Measurements from ENCODE around the gene TRANK1.
"Not testable (repeated sequence)": the region's sequence is repeated elsewhere in the genome, so short reads cannot be mapped to it uniquely, and the experiment has no call there.

TRANK1 gene

DNA sequence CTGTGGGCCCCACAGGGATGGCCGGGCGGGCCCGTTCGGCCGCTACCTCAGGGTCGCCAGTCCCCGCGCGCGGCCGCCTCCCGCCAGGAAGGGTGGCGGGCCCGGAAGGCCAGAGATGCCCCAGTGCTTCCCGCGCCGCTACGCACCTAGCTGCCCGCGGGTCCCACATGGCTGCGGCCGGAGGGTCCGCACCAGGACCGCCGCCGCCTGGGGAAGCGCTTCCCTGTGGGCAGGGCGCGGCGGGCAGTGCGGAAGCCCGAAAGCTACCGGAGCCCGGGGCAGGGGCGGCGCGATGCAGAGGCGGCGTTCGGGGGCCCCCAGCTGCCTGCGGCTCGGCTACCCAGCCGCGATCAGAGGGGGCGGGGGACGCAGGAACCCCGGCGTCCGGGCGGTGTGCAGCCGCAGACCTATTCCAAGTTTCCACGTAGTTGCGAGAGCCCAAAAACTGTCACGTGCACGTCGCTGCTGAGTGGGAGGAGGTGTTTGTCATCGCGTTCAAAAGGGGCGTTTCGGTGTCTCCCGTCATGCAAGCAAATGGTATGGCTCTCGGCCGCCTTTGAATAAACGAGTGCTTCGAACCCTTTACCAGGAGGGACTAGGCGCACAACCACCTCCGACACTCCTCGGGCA, at the start of gene TRANK1:
Gene TRANK1 (minus strand): TSS at position 414 of the 630 bp plus-strand sequence. CDS start 245 bp downstream, at position 169.
- DNase-seq, result peak; percentile 76

DNA sequence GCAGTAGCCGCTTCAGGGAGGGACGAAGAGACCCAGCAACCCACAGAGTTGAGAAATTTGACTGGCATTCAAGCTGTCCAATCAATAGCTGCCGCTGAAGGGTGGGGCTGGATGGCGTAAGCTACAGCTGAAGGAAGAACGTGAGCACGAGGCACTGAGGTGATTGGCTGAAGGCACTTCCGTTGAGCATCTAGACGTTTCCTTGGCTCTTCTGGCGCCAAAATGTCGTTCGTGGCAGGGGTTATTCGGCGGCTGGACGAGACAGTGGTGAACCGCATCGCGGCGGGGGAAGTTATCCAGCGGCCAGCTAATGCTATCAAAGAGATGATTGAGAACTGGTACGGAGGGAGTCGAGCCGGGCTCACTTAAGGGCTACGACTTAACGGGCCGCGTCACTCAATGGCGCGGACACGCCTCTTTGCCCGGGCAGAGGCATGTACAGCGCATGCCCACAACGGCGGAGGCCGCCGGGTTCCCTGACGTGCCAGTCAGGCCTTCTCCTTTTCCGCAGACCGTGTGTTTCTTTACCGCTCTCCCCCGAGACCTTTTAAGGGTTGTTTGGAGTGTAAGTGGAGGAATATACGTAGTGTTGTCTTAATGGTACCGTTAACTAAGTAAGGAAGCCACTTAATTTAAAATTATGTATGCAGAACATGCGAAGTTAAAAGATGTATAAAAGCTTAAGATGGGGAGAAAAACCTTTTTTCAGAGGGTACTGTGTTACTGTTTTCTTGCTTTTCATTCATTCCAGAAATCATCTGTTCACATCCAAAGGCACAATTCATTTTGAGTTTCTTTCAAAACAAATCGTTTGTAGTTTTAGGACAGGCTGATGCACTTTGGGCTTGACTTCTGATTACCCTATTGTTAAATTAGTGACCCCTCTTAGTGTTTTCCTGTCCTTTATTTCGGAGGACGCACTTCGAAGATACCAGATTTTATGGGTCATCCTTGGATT, 48.8 kb upstream of the TRANK1 start, which contains the start of gene MLH1:
Gene MLH1 (plus strand): TSS at position 193 of the 958 bp plus-strand sequence. CDS start 30 bp downstream, at position 223.
- peak; percentile 100 for DNase-seq

DNA sequence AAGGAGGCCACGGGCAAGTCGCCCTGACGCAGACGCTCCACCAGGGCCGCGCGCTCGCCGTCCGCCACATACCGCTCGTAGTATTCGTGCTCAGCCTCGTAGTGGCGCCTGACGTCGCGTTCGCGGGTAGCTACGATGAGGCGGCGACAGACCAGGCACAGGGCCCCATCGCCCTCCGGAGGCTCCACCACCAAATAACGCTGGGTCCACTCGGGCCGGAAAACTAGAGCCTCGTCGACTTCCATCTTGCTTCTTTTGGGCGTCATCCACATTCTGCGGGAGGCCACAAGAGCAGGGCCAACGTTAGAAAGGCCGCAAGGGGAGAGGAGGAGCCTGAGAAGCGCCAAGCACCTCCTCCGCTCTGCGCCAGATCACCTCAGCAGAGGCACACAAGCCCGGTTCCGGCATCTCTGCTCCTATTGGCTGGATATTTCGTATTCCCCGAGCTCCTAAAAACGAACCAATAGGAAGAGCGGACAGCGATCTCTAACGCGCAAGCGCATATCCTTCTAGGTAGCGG, 48.0 kb upstream of the TRANK1 start, which contains the start of gene EPM2AIP1:
Gene EPM2AIP1 (minus strand): TSS at position 326 of the 520 bp plus-strand sequence. CDS start 54 bp downstream, at position 272.
- no peak for DNase-seq

DNA sequence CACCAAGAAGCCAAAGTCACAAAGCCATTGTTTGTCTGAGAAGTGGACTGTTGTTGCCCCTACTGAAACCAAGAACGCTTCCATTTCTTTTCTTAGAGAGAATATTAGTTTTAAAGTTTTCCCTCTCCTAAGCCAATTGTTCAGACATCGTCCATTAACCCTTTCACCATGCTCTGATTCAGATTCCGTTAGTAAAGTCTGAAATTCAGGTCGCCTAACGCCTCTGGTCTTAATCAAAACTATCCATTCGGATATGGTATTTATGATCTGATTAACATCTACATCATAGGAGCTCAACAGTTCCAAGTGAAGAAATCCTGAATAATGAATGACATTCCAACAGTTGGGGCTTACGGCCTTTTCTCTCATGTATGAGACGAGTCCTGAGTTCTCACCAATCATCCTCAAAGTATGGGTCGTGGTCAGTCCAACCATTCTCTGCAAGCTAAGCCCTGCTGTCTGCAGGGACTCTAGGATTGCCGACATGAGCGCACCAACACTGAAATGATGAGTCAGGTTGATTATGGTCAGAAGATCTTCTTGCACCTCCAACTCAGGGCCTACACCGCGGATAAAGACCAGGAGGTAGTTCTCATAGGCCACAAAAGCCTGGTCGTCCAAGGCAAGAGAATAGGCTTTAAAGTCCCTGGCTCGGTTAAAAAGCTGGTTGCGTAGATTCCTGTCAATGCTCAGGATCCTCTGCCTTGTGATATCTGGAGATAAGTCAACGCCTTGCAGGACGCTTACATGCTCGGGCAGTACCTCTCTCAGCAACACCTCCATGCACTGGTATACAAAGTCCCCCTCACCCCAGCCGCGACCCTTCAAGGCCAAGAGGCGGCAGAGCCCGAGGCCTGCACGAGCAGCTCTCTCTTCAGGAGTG, 47.3 kb upstream of the TRANK1 start:
- DNase-seq, result no peak

DNA sequence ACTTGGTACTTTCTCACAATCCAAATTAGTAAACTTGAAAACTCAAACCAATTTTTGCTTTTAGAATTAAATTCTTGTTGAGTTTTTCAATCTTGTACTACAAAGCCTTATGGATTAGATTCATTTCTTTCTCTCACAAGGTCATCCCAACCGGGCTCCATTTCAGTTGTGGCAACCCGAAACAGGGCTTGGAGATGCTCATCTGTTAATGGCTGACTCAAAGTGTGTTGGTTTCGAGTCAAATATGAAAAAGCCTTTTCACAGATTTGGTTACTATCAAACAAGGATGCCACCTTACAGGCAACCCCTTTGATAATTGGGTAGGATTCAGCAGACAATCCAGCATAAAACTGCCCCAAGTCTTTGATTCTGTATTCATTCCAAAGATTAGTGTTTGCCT, 46.3 kb upstream of the TRANK1 start:
- DNase-seq, result no peak

DNA sequence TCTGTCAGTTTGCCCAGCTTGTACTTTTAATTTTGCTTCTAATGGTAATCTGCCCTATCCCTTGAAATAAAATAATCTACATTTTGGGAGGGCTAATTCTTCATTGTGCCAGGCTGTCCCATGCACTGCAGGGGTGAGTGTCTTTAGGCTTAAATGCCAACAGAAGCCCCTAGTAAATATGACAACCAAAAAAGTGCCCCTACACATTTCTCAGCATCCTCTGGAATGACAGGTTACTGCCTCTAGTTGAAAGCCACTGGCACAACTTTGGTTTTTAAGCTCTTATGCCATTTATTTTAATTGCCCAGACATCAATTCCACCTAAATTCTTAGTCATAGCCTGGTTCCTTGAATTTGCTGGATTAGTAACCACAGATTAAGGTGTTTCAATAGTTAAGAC, 44.7 kb upstream of the TRANK1 start:
- no peak for DNase-seq

DNA sequence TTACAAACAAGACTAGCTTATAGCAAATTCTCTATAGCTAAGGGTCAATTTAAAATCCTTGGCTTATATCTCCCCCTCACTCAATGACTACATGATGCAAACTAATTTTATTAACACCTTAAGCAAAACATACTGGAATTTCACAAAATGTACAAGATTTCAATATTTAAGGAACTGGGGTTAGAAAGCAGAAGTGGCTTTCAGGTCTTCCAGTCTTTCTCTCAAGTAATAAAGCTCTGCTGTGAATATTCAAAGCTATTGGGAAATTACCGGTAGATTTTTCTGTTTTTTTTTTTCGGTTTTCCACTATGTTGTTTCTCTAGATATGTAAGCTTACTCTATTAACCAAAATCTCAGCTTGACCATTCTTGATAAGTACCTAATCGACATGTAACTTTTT, 44.2 kb upstream of the TRANK1 start:
- DNase-seq, result no peak

DNA sequence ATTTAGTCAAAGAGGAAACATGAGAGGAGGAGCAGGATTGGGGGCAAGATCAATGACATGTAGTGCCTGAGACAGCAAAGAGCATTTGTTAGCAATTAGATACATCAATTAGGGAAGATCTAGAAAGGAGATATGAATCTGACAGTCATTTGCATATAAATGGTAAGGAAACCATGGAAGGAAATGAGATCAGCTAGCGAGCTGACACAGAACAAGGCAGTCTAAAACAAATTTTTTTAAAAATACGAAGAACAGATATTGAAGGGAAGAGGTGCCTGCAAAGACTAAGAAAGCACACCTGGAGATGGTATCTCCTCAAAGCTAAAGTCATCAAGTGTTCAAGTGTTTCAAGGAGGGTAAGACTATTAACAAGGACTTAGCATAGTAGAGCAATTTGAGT, 43.5 kb upstream of the TRANK1 start:
- DNase-seq, result no peak

DNA sequence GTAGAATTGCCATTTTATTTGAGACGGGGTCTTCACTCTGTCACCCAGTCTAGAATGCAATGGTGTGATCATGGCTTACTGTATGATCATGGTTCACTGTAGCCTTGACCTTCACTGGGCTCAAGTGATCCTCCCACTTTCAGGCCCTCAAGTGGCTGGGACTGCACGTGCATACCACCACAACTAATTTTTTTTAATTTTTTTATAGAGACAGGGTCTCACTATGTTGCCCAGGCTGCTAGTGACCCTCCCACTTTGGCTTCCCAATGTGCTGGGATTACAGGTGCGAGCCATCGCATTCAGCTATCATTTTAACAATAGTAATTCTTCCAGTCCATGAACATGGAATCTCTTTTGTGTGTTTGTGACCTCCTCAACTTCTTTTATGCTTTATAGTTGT, 36.2 kb upstream of the TRANK1 start:
- no peak for DNase-seq

DNA sequence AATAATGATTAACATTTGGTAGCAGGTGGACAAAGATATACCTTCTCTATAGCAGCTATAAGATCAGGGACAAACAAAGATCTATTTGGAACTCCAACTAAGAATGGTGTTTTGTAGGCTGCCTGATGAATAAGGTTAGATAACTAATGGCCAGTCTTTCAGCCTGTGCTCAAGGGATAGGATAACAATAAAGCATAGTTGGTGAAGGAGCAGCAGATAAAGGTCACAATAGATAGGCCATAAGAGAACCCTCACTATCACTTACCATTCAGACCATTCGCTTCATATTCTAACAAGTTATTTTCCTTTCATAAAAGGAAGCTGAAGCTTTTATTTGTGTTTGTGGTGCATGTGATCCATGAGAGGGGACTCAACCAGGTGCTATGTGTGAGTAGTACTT, 28.3 kb upstream of the TRANK1 start:
- DNase-seq, result no peak

DNA sequence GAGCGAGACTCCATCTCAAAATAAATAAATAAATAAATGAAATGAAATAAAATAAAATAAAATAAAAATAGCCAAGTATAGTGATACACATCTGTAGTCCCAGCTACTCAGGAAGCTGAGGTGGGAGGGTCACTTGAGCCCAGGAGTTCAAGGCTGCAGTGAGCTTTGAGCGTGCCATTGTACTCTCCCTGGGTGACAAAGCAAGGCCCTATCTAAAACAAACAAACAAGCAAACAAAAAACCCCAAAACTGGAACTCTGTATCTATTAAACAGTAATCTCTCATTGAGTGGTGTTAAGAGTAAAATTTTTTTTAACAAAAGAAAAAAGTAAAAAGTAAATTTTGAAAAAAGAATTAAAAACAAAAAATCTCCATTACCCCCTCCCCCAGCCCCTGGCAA, 27.3 kb upstream of the TRANK1 start:
- no peak for DNase-seq

DNA sequence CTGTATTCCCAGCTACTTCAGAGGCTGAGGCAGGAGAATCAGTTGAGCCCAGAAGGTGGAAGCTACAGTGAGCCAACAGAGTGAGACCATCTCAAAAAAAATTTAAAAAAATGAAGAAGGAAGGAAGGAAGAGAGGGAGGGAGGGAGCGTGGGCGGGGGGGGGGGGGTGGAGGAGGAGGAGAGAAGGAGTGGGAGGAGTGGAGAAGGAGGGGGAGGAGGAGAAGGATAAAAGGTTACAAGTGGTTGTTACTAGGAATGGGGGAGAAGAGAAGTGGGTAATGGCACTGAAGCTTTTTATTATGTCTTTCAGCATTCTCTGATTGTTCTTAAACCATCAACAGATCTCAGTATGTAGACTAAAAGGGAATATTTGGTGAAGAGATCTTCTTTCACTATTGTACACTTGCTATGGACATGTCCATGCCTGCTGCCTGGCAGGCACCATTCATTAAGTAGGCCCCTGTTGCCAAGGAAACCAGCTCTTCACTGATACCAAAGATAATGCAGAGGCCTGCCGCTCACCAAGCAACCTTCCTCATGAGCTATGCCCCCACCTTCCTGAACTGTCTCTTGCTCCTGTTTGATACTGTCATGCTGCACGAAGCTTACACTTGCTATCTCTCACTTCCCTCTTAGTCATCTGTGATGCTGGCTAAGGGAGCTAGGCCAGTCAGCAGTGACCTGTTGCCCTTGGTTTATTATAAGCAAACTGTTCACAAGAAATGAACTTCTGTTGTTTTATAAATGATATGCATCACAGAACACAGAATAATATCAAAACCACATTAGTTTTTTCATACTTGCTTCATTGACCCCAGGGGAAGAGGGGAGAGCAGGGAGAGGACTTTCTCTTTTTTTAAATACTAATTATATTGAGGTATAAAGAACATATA, 24.9 kb upstream of the TRANK1 start:
- DNase-seq, result no peak

DNA sequence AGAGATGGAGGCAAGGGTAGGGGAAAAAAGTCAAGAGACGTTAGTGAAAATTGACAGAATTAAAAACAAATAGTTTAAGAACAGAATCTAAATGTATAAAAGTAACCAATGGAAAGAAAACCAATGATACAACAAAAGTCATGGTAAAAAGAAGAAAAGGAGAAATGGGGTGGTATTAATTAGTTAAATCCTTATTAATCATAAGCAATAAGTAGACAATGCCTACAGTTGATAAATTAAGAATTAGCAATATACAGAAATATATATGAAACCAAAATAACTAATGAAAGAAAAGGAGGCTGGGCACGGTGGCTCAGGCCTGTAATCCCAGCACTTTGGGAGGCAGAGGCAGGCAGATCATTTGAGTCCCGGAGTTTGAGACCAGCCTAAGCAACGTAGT, 24.2 kb upstream of the TRANK1 start:
- DNase-seq, result no peak

DNA sequence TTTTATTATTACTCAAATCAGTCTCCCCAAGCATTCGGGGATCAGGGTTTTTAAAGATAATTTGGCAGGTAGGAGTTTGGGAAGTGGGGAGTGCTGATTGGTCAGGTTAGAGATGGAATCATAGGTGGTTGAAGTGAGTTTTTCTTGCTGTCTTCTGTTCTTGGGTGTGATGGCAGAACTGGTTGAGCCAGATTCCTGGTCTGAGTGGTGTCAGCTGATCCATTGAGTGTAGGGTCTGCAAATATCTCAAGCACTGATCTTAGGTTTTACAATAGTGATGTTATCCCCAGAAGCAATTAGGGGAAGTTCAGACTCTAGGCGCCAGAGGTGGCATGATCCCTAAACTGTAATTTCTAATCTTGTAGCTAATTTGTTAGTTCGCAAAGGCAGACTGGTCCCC, 20.6 kb upstream of the TRANK1 start:
- no peak for DNase-seq

DNA sequence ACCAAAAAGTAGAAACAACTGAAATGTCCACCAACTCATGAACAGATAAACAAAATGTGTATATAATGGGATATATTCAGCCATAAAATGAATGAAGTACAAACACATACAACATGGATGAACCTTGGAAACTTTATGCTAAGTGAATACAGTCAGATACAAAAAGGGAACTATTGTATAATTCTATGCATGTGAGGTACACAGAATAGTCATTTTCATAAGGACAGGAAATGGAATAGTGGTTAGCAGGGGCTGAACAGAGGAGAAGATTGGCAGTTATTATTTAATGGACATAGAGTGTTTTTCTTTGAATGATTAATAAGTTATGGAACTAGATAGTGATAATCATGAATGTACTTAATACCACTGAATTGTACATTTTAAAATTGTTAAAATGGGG, 20.0 kb upstream of the TRANK1 start:
- DNase-seq, result no peak

DNA sequence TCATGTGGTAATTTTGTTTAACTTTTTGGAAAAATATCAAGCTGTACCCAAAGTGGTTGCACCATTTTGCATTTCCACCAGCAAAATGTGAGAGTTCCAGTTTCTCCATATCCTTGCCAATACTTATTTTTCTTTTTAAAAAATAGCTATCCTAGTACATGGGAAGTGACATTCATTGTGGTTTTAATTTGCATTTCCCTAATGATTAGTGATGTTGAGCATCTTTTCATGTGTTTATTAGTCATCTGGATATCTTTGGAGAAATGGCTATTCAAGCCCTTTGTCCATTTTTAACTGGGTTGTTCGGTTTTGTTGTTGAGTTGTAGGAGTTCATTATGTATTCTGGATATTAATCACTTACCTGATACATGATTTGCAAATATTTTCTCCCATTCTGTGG, 19.5 kb upstream of the TRANK1 start:
- DNase-seq, result no peak

DNA sequence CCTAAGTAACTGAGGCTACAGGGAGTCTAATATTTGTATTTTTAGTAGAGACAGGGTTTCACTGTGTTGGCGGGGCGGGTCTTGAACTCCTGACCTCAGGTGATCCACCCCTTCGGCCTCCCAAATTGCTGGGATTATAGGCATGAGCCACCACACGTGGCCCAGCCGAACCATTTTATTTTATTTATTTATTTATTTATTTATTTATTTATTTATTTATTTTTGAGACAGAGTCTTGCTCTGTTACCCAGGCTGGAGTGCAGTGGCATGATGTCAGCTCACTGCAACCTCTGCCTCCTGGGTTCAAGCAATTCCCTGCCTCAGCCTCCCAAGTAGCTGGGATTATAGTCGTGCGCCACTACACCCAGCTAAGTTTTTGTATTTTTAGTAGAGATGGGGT, 18.2 kb upstream of the TRANK1 start:
- DNase-seq, result not testable (repeated sequence)

DNA sequence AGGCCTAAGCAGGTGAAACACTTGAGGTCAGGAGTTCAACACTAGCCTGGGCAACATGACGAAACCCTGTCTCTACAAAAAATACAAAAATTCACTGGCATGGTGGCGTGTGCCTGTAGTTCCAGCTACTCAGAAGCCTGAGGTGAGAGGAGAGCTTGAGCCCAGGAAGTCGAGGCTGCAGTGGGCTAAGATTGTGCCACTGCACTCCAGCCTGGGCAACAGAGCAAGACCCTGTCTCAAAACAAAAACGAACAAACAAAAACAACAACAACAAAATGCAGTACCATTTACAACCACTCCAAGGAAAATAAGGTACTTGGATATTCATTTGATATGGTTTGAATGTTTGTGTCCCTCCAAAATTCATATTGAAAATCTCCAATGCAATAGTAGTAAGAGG, 15.6 kb upstream of the TRANK1 start:
- no peak for DNase-seq

DNA sequence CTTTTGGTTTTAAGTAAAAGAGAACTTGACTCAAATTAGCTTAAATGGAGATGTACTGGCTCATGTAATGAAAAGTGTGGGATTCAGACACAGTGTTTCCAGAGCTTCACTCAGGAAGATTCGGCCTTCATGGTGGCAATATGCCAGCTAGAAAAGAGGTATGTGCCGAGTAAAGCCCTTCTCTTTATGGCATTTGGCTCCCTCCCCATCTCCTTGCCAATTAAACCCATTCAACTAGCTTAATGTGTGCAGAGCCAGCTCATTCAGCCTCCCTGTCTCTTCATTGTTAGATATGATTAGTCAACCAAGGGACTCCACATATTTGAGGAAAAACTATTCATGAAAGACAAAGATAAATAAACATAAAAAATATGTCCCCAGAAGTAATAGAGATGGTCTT, 15.0 kb upstream of the TRANK1 start:
- DNase-seq, result no peak

DNA sequence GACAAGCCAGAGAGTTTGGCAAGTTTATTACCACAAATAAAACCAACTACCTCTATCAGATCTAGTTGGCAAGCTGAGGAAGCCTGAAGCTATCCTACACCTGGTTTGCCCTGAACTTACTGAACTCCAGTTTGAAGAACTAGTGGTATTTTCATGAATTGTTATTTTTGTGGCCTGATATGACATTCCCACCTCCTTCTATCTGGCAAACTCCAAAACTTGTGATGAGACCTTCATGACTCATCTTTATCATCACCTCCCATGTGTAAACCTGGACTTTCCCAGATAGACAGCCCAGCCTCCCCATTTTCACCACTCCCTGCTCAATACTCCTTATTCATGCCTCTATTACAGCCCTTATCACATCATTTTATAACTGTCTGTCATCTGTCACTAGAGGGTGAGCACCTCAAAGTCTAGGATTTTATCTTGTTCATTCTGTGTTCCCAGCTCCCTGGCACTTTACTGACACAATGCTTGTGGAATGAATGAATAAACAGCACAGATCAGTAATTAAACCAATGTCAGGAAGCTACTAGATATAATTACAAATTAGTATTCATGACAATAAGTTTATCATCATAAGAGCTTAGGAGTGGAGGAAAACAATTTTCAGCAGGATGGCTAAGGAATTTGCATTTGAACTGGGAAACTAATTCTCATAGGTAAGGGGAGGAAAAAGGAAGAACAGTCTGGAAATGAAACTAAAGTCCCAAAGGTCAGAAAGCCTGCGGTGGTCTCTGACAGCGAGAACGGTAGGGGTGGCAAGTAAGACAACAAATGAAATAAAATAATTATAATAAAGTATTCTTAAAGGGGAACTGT, 13.2 kb upstream of the TRANK1 start:
- no peak for DNase-seq

DNA sequence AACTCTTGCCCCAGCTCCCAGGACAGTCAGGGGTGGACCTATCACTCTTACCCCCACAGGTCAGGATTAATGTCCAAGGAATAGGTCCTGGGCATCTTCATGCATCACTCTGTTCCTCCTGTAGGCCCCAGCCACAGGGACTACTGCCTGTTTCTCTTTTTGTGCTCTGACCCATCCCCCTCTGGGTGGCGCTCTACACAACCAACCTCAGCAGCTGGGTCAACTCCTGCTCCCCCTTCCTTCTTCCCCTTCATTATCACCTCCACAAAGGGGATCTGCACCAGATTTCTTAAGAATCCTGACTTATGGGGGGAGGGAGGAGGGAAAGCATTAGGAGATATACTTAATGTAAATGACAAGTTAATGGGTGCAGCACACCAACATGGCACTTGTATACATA, 12.2 kb upstream of the TRANK1 start:
- DNase-seq, result no peak

All from left hindlimb (tissue), 1 donor.